Hypothalamus (tissue), 51 donors: ENCODE measurements around the gene KIAA1614.

ENCODE experiments used
- DNase-seq, 51 donors: peaks; one replicate each; lab custom pipeline; 2025; lab: John Stamatoyannopoulos, UW

KIAA1614 gene

GRCh38 chr1:180939711-180940103 lies 27.0 kb downstream of the KIAA1614 start:
- no peak for DNase-seq

- DNase-seq = no peak
Measured at GRCh38 chr1:180940445-180940844, 27.7 kb downstream of the KIAA1614 start.

- DNase-seq = no peak
Measured at GRCh38 chr1:180941518-180942275, 29.0 kb downstream of the KIAA1614 start.

GRCh38 chr1:180945151-180945550 lies 32.5 kb downstream of the KIAA1614 start:
- DNase-seq = no peak

- DNase-seq = no peak
Measured at GRCh38 chr1:180945551-180945950, 32.9 kb downstream of the KIAA1614 start.

GRCh38 chr1:180946056-180946455 lies 33.4 kb downstream of the KIAA1614 start:
- DNase-seq = no peak

GRCh38 chr1:180946541-180947498 lies 34.1 kb downstream of the KIAA1614 start:
- no peak for DNase-seq

GRCh38 chr1:180947499-180947885 lies 34.8 kb downstream of the KIAA1614 start:
- DNase-seq = no peak

- peak in 1 of 51 donors; percentile 35 for DNase-seq
Measured at GRCh38 chr1:180947901-180948640, 35.4 kb downstream of the KIAA1614 start.

- no peak for DNase-seq
Measured at GRCh38 chr1:180948641-180949615, 36.2 kb downstream of the KIAA1614 start.

- DNase-seq = no peak
Measured at GRCh38 chr1:180949616-180950000, 36.9 kb downstream of the KIAA1614 start.

- DNase-seq = no peak
Measured at GRCh38 chr1:180950321-180950720, 37.6 kb downstream of the KIAA1614 start.

GRCh38 chr1:180951186-180951745 lies 38.6 kb downstream of the KIAA1614 start:
- DNase-seq = no peak

- peak in 2 of 51 donors; percentile 11 to 19 for DNase-seq
Measured at GRCh38 chr1:180951836-180952656, 39.3 kb downstream of the KIAA1614 start.

- no peak for DNase-seq
Measured at GRCh38 chr1:180952657-180953013, 39.9 kb downstream of the KIAA1614 start.

GRCh38 chr1:180953291-180954004 lies 40.8 kb downstream of the KIAA1614 start:
- peak in 2 of 51 donors; percentile 13 to 34 for DNase-seq

GRCh38 chr1:180954005-180954800 lies 41.5 kb downstream of the KIAA1614 start:
- DNase-seq = peak in 44 of 51 donors; percentile 17 to 84 (median 58)
